Measurements from ENCODE around the gene MEMO1.

Gene MEMO1

DNA sequence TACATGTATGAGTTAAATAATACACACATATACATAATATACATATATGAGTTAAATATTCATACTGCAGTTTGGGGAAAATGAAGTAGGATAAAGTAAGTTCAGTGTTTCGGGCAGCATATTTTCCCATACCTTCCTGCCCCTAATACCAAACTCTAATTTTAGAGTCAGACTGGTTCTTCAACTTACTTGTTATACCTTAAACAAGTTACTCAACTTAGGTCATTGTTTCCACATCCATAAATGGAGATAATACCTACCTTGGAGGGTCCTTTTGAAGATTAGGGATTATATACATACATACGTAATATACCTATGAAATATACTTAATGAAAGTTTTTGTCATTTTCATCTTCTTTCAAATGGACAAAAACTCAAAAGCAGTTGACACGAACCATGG lies 8.4 kb downstream of the MEMO1 start:
- intact Hi-C loops (cut with DNase I; ENCODE audit: low total_unique reads): no loop called here
- no peak overlapping the region for H3K4me3 ChIP-seq
- TF ChIP-seq, protein P1, sequence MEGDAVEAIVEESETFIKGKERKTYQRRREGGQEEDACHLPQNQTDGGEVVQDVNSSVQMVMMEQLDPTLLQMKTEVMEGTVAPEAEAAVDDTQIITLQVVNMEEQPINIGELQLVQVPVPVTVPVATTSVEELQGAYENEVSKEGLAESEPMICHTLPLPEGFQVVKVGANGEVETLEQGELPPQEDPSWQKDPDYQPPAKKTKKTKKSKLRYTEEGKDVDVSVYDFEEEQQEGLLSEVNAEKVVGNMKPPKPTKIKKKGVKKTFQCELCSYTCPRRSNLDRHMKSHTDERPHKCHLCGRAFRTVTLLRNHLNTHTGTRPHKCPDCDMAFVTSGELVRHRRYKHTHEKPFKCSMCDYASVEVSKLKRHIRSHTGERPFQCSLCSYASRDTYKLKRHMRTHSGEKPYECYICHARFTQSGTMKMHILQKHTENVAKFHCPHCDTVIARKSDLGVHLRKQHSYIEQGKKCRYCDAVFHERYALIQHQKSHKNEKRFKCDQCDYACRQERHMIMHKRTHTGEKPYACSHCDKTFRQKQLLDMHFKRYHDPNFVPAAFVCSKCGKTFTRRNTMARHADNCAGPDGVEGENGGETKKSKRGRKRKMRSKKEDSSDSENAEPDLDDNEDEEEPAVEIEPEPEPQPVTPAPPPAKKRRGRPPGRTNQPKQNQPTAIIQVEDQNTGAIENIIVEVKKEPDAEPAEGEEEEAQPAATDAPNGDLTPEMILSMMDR (IDR thresholded peaks at IDR 0.05): no peak
- peaks cover 0 to 23% (median 0%) of the 10 kb centered on the region in 4 donors for H3K4me1 ChIP-seq
- H3K9me3 ChIP-seq: no peaks in the 10 kb centered on the region
- no peaks in the 10 kb centered on the region for H3K36me3 ChIP-seq
- DNase-seq: no peak
- no peaks in the 10 kb centered on the region for H3K27me3 ChIP-seq
- no peak overlapping the region for H3K27ac ChIP-seq

DNA sequence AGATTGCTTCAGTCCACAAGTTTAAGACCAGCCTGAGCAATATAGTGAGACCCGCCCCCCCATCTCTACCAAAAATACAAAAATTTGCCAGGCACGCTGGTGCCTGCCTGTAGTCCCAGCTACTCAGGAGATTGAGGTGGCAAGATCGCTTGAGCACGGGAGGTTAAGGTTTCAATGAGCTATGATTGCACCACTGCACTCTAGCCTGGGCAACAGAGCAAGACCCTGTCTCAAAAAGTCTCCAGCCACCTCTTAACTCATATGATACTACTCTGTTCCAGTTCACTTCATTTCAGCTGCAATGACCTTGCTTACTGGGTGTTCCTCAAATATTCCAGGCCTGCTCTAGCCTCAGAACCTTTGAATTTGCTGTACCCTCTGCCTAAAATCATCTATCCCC lies 11.4 kb downstream of the MEMO1 start:
- TF ChIP-seq, protein P1 (IDR thresholded peaks at IDR 0.05): no peak
- no peaks in the 10 kb centered on the region for H3K9me3 ChIP-seq
- H3K4me1 ChIP-seq: peaks cover 0 to 9% (median 0%) of the 10 kb centered on the region in 4 donors
- no peak overlapping the region for H3K4me3 ChIP-seq
- H3K27me3 ChIP-seq: no peaks in the 10 kb centered on the region
- no peak overlapping the region for H3K27ac ChIP-seq
- DNase-seq: no peak
- H3K36me3 ChIP-seq: no peaks in the 10 kb centered on the region
- intact Hi-C loops (cut with DNase I; ENCODE audit: low total_unique reads): no loop called here

DNA sequence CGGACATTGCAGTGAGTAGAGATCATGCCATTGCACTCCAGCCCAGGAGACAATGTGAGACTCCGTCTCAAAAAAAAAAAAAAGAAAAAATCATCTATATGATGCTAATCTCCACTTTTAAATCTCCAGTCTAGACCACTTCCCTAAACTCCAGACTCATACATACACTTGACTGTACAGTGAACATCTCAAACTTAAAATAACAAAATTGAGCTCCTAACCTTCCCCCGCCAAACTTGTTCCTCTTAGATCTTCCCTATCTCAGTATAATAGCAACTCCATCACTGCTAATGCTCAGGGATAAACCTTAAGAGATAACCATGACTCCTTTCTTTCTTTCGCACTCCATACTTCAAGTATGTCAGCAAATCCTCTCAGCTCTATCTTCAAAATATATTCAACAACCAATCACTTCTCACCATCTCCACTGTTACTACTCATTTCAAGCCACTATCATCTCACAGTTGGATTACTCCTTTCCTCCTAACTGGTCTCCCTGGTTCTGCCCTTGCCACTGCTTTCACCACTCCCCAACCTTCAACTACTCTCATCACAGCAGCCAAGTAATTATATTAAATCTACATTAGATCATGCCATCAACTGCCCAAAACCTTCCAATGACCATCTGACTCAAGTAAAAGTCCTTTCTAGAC lies 12.0 kb downstream of the MEMO1 start:
- no peaks in the 10 kb centered on the region for H3K9me3 ChIP-seq
- no peak for DNase-seq
- no peak overlapping the region for H3K27ac ChIP-seq
- no peaks in the 10 kb centered on the region for H3K36me3 ChIP-seq
- H3K27me3 ChIP-seq: no peaks in the 10 kb centered on the region
- no peak overlapping the region for H3K4me3 ChIP-seq
- intact Hi-C loops (cut with DNase I; ENCODE audit: low total_unique reads): no loop called here
- TF ChIP-seq, protein P1 (IDR thresholded peaks at IDR 0.05): no peak
- H3K4me1 ChIP-seq: peaks cover 0 to 9% (median 0%) of the 10 kb centered on the region in 4 donors

DNA sequence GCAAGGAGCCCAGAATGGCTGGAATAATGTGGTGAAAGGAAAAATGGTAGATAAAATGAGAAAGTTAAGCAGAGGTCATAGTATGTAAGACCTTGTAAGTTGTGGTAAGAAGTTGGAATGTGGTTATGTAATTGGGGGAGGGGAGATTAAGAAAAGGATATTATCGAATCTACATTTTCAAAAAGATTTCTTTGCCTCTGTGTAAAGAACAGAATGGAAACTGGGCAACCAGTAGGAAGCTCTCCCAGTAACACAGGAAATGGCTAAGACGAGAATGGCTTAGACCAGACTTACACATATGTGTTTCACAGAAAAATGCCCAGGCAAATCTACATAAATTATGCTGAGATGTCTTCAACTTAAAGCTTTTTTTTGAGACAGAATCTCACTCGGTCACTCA lies 13.2 kb downstream of the MEMO1 start:
- no peaks in the 10 kb centered on the region for H3K36me3 ChIP-seq
- H3K27ac ChIP-seq: no peak overlapping the region
- intact Hi-C loops (cut with DNase I; ENCODE audit: low total_unique reads): no loop called here
- no peaks in the 10 kb centered on the region for H3K9me3 ChIP-seq
- DNase-seq: no peak
- TF ChIP-seq, protein P1 (IDR thresholded peaks at IDR 0.05): no peak
- H3K4me3 ChIP-seq: no peak overlapping the region
- no peaks in the 10 kb centered on the region for H3K27me3 ChIP-seq
- H3K4me1 ChIP-seq: peaks cover 0 to 8% (median 0%) of the 10 kb centered on the region in 4 donors

DNA sequence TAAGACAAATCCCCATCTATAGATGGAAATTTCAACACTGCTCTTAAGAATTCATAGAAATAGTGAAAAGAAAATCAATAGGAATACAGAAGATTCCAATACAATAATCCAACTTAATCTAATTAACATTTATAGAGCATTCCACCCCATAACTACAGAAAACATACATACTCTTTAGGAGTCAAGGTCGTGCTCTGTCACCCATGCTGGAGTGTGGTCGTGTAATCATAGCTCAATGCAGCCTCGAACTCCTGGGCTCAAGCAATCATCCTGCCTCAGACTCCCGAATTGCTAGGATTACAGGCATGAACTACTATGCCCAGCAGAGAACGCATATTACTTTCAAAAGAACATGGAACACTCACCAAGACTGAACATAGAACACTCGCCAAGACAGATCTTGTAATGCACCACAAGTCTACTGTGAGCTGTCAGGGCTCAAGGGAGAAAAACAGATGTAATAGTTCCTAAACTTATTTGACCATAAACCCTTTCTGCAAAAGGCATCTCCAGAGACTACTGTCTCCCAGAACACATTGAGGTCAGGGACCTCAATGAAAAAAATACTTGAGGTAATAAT lies 14.1 kb downstream of the MEMO1 start:
- H3K36me3 ChIP-seq: no peaks in the 10 kb centered on the region
- no peaks in the 10 kb centered on the region for H3K27me3 ChIP-seq
- intact Hi-C loops (cut with DNase I; ENCODE audit: low total_unique reads): no loop called here
- TF ChIP-seq, protein P1 (IDR thresholded peaks at IDR 0.05): no peak
- H3K4me3 ChIP-seq: no peak overlapping the region
- no peak overlapping the region for H3K27ac ChIP-seq
- H3K4me1 ChIP-seq: peaks cover 0 to 6% (median 0%) of the 10 kb centered on the region in 4 donors
- H3K9me3 ChIP-seq: no peaks in the 10 kb centered on the region
- DNase-seq: no peak

All from tibial artery (tissue), 4 donors.